Duodenal mucosa (tissue), 2 donors: ENCODE data around the gene DNASE1L3.

ENCODE experiments used
- H3K27ac ChIP-seq: one replicate; pipeline ENCODE4 v1.7.0; 2013; ENCODE audit warnings: low read depth, low read length
- H3K27me3 ChIP-seq, 2 donors: one replicate each; pipeline ENCODE4 v1.7.0; 2013; ENCODE audit warnings: low read length in 2 of 2, control low read depth in 1 of 2; ENCODE audit not compliant: insufficient read depth in 2 of 2, control insufficient read depth in 1 of 2
- H3K36me3 ChIP-seq, 2 donors: one replicate each; pipeline ENCODE4 v1.7.0; 2013; ENCODE audit warnings: low read length in 2 of 2, control low read depth in 1 of 2; ENCODE audit not compliant: insufficient read depth in 2 of 2, control insufficient read depth in 1 of 2
- H3K4me1 ChIP-seq, 2 donors: one replicate each; pipeline ENCODE4 v1.7.0; 2013; ENCODE audit warnings: low read length in 2 of 2, control low read depth in 1 of 2; ENCODE audit not compliant: insufficient read depth in 2 of 2, control insufficient read depth in 1 of 2
- H3K4me3 ChIP-seq, 2 donors: one replicate each; pipeline ENCODE4 v1.7.0; 2013; ENCODE audit warnings: low read length in 2 of 2, low read depth in 1 of 2
- H3K9ac ChIP-seq, 2 donors: one replicate each; pipeline ENCODE4 v1.7.0; 2013; ENCODE audit warnings: low read length in 2 of 2, low read depth in 1 of 2
- H3K9me3 ChIP-seq, 2 donors: one replicate each; pipeline ENCODE4 v1.7.0; 2013; ENCODE audit warnings: low read length in 2 of 2, control low read depth in 1 of 2; ENCODE audit not compliant: control insufficient read depth in 1 of 2

Gene DNASE1L3

GRCh38 chr3:58150810-58151199 is 60.0 kb downstream of the DNASE1L3 start:
- Histone ChIP-seq H3K27me3 (no peaks in the 10 kb centered on the region), H3K27ac (no peak overlapping the region), H3K4me1 (no peaks in the 10 kb centered on the region), H3K9ac (no peak overlapping the region), H3K4me3 (no peak overlapping the region), H3K36me3 (peaks cover 62 to 96% of the 10 kb centered on the region in 2 donors), H3K9me3 (no peaks in the 10 kb centered on the region)

GRCh38 chr3:58150130-58150809 is 60.5 kb downstream of the DNASE1L3 start:
- no peak overlapping the region for H3K9ac ChIP-seq
- no peaks in the 10 kb centered on the region for H3K9me3 ChIP-seq
- H3K4me3 ChIP-seq, result no peak overlapping the region
- H3K4me1 ChIP-seq, result no peaks in the 10 kb centered on the region
- peaks cover 63 to 95% of the 10 kb centered on the region in 2 donors for H3K36me3 ChIP-seq
- H3K27me3 ChIP-seq, result no peaks in the 10 kb centered on the region
- no peak overlapping the region for H3K27ac ChIP-seq

- Histone ChIP-seq H3K9ac (no peak overlapping the region), H3K4me3 (no peak overlapping the region), H3K9me3 (no peaks in the 10 kb centered on the region), H3K27me3 (no peaks in the 10 kb centered on the region), H3K4me1 (no peaks in the 10 kb centered on the region), H3K36me3 (peaks cover 54 to 92% of the 10 kb centered on the region in 2 donors), H3K27ac (no peak overlapping the region)
Observed at GRCh38 chr3:58148049-58148448, 62.7 kb downstream of the DNASE1L3 start.

GRCh38 chr3:58144478-58145325 is 66.1 kb downstream of the DNASE1L3 start:
- H3K4me3 ChIP-seq, result no peak overlapping the region
- H3K9ac ChIP-seq, result no peak overlapping the region
- no peaks in the 10 kb centered on the region for H3K9me3 ChIP-seq
- H3K4me1 ChIP-seq, result peaks cover 0 to 3% of the 10 kb centered on the region in 2 donors
- H3K27me3 ChIP-seq, result no peaks in the 10 kb centered on the region
- no peak overlapping the region for H3K27ac ChIP-seq
- peaks cover 61 to 89% of the 10 kb centered on the region in 2 donors for H3K36me3 ChIP-seq

GRCh38 chr3:58143417-58144055 is 67.2 kb downstream of the DNASE1L3 start:
- H3K27ac ChIP-seq, result no peak overlapping the region
- H3K4me3 ChIP-seq, result no peak overlapping the region
- no peaks in the 10 kb centered on the region for H3K9me3 ChIP-seq
- H3K9ac ChIP-seq, result no peak overlapping the region
- H3K4me1 ChIP-seq, result peaks cover 0 to 3% of the 10 kb centered on the region in 2 donors
- H3K36me3 ChIP-seq, result peaks cover 58 to 89% of the 10 kb centered on the region in 2 donors
- no peaks in the 10 kb centered on the region for H3K27me3 ChIP-seq
